IPS-NIHi11 (cell line): ENCODE data around the gene WDR46.
"Not testable (repeated sequence)": the region's sequence is repeated elsewhere in the genome, so short reads cannot be mapped to it uniquely, and the experiment has no call there.

Source experiments
- DNase-seq: peaks from one replicate; pipeline ENCODE4 v3.0.0; 2012; ENCODE audit warnings: mixed read lengths, low spot score

Gene WDR46

DNA sequence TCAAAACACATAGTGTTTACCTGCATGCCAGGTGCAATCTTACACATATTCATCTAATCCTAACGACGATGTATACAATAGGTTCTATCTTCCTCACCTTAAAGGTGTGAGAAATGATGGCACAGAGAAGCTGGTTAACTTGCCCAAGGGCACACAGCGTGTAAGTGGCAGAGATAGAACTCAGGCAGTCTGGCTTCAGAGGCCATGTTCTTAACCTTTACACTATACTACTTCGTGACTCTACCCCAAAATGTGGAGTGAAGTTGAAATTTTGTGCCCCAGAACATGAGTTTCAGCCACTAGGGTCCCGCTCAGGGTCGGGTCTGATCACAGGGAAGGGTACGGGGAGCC is 17.9 kb downstream of the WDR46 start:
- DNase-seq: no peak

DNA sequence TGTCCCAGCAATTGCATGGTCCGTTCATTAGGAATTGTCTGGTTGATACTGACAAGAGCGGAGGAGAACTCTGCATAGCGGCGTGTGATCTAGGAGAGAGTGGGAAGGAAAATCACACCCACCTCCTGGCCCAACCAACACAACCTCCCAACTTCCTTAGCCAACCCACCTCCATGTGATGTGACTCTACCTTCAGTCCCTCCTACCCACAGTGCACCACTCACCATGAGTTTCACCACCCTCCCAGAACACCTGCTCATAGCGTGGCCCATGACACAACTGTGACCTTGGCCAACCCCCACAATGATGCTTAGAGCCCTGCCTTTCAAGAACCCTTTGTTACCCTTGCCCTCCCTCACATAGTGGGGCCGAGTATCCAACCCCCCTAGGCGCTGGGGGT is 25.0 kb downstream of the WDR46 start:
- DNase-seq: no peak

DNA sequence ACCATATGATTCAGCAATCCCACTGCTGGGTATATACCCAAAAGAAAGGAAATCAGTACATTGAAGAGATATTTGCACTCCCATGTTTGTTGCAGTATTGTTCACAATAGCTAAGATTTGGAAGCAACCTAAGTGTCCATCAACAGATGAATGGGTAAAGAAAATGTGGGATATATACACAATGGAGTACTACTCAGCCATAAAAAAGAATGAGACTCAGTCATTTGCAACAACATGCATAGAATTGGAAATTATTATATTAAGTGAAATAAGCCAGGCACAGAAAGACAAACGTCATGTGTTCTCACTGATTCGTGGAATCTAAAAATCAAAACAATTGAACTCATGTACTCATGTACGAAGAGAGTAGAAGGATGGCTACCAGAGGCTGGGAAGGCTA is 26.5 kb downstream of the WDR46 start:
- not testable (repeated sequence) for DNase-seq

DNA sequence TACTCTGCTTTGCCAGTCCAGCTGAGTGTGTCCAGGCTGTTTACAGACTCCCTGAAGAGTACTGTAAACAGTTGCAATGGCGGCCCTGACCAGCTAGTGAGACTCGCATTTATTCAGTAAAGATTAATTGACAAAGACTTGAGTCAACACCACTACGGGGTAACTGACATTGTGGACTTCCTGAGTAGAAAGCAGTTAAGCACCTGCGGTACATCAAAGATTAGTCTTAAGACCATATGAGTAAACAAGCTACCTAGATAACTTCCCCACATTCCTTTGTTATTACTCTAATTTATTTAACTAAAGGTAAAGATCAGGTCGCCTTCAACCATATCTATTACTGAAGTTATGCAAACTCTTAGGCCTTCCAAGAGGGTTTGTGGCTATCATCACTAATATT is 30.0 kb downstream of the WDR46 start:
- no peak for DNase-seq

DNA sequence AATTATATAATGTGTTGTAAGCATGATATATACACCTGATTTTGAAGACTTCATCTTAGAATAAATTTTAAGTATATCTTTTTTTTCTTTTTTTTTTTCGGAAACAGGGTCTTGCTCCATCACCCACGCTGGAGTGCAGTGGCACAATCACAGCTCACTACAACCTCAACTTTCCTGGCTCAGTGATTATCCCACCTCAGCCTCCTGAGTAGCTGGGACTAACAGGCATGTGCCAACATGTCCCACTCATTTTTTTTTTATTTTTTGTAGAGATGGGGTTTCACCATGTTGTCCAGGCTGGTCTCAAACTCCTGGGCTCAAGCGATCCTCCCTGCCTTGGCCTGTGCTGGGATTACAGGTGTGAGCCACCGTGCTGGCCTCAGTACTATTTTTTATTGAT is 34.4 kb downstream of the WDR46 start:
- DNase-seq: no peak

DNA sequence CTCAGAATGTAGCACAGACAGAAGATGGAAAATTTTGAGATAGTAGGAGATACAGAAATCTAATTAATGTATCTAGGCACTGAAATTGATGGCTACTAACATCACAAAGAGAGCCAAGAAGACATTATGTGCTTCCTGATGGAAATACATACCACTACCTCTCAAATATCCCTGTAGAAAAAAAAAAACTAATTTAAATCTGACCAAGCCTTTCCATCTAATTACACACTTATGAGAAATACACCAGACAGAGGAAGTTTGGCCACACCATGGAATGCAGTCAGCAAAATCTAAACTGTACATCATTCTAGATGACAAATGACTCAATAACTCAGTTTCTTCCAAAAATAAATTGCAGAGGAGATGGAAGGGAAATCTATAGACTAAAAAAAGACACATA is 36.3 kb downstream of the WDR46 start:
- no peak for DNase-seq

DNA sequence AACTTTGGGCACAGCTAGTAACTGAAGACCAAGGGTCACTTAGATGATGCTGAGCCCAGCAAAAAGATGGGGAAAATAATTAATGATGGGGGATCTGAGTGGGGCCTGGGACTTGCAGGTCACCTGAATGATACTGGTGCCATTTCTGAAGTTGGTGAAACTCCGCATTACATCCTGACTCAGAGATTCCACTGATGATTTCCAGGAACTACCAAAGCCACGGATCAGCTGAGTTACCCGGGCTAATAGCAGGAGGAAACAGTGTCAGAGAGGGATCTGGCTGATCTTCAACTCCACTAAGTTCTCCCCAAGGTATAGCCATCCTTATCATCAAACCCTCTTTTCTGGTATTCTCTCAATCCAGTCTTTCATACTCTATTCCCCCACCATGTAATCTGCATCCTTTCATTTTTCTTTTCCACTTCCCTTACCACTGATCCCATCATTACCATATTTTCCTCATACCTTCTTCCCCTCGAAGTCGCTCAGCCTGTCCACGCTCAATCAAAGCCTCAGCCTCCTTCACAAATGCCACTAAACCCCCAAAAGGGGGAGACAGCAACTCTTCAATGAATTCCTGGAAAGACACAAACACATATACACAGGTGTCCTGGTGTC is 37.5 kb downstream of the WDR46 start:
- no peak for DNase-seq

DNA sequence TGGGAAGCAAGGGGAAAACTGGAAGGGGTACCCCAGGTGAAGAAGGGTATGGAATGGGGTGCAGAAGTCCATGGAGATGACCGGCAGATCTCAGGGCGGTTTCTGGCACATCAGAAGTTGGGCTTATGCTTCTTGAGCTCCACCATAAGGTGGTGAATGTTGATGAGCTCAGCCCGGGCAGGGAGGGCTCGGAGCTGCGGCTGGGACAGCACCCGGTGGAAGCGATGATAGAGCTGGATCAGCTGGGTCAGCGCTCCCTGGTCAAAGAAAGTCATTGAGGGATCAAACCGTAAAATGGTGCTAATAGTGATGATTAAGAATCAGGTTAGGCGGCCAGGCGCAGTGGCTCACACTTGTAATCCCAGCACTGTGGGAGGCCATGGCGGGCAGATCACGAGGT is 38.3 kb downstream of the WDR46 start:
- no peak for DNase-seq

DNA sequence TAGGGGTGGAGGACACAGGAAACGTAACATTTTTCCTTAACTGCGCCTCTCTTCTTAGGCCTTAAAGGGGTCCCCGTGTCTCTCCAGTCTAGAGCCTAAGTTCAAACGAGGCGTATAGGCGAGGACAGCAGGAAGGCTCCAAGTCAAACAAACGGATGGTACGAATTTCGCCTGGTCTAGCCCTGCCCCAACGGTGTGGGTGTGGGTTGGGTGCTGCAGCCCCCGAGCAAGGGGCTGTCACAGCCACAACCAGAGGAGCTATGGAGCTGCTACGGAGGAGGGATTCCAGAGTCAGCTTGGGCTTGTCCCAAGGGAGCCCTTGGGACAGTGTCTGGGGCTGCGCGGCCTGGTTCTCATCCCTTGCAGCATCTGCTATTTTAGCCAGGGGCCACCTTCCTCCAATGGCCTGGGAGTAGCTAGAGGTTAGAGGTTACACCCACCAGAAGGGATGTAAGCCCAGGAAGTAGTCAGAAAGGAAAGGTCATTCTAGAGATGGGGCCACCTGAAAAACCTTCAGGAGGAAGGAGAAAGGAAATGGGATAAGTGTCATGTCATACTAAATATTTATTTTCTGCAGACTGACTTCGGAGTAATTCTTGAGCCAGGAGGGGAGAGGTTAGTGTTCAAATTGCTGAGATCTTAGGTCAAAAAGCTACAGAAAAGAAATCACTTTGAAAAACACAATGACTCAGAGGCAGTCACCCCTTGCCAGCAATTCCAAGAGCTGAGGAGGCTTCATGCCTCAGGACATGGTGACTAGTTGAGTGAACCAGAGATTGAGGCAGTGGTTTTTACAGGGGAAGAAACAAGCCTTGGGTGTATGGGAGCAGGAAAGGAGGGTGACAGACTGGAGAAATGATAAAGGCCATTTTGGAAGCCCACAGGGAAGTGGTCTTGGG is 39.1 kb downstream of the WDR46 start:
- DNase-seq: peak; percentile 11

DNA sequence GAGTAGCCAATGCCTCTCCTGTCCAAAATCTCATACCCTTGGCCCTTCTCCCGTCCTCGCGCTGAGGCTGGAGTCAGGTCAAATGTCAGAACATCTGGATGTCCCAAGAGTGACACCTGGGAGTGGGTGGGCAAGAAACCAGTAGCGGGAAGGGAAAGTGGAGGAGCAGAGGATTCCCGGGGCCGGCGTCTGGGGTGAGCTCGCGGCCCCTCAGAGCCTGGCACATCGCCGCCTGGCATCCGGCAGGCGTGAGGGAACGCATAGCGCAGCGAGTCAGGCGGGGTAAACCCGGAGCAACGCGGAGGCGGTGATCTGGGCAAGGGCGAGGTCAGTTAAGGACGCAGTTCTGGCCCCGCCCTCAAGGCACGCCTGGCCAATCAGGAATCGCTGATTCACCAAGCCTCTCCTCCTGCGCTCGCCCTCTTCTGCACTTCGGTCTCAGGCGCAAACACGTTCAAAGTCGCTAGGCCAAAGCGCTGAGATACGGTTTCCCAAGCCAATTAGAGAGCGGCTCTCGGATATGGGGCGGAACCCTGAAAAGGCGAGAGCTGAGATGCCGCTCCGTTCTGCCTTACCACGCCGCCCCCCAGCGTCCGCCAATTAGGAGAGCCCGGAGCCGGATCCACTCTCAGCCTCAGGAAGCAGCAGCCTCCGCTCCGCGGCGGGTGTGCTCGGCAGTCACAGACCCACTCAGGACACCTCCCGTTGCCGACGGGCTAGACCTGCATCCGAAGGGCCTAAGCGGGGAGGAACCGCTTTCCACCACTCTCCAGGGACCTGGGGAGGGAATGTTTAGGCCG is 39.9 kb downstream of the WDR46 start:
- peak; percentile 89 for DNase-seq

DNA sequence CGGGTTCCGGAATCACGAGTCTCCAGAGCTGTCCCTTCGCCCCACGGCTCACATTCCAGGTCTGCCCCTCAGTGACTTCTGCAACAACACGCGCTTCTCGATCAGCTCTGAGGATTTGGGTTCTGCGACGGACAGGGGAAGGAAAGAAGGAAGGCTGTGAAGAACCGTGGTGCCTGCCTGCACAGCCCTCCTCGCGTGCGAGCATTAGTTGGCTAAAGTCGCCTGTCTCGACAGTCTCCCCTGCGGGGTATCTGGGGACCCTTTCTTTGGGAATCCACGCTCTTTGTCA is 40.5 kb downstream of the WDR46 start:
- DNase-seq: no peak

DNA sequence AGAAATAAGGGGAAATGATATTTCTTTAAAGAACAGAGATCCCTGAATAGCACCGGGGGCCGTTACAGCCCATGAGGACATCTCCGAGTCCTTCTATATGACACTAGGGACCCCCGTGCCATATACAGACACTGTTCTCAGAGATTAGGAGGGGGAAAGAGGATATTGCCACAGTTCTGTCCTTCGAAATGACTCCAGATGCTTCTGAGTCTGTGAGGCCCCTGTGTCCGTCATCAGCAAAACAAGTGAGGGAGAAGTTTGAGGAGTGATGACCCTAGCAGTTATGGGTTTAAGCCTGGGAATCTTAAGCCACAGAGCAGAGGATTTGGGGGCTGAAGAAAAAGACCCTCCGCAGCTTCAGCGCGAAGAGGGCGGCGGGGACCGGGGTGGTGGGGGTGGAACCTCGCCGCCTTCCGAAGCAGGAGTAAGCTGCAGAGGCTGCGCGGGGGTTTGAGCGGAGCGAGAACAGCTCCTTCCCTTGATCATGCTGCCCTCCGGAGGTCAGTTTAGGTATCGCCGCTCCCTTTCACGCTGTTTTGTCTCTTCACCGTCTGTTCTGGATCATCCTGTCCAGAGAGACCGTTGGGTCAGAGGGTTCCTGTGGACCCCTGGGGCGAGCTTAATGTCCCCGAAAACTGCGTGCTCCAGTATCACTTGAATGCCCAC is 40.9 kb downstream of the WDR46 start:
- peak; percentile 78 for DNase-seq

DNA sequence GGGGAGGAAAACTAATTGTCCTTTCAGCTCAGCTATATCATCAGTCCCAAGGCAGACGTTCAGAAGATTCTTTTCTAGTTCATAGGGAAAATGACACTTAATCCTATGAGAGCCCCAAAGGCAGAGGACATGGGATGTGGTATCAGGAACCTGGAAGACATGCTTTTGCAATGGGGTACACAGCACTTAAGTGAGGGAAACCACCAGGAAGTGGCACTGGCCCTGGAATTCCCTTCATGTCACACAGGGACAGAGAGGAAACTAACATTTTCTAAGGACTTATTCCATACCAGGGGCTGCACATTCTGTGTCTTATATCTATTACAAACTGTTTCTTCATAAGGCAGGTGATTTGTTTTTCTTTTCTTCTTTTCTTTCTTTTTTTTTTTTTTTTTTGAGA is 45.6 kb downstream of the WDR46 start:
- DNase-seq: no peak

DNA sequence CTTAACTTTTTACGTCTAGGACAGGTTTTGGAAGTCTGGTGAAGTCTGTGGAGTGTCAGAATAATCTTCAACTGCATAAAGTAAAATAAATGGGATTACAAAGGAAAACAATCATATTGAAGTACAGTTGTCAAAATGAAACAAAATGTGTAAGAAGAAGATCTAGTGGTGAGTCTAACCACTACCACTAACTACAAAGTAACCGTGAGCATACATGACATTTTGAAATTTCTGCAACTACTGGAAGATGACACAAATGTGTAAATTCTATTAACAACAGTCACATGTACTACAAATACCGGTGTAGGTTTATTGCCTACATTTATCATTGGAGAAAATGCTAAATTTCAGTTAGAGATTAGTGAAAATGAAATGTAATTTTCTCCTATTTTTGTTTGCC is 47.1 kb downstream of the WDR46 start:
- no peak for DNase-seq

DNA sequence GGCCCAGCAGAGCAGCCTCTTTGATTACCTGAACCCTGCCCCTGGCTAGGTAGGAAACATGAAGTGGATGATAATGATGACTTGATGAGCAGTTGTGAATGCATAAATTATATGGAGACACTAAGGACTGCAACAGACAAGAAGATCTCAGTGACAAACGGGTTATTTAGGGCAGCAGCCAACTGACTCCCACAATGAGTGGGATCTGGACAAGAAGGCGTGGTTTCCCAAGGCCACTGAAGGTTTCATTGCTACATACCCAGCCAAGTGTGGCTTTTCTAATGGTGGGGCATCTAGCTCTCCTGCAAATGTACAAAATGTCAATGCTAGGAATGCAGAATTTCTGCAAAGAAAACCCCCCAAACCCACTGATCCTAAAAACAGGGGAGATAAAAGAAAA is 51.3 kb downstream of the WDR46 start:
- no peak for DNase-seq

DNA sequence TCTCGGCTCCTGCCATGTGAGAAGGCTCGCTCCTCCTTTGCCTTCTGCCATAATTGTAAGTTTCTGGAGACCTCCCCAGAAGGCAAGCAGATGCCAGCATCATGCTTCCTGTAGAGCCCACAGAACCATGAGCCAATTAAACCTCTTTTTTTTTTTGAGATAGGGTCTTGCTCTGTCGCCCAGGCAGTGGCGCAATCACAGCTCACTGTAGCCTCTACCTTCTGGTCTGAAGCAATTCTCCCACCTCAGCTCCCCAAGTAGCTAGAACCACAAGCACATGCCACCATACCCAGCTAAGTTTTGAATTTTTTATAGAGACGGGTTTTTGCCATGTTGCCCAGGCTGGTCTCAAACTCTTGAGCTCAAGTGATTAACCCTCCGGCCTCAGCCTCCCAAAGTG is 52.2 kb downstream of the WDR46 start:
- no peak for DNase-seq

DNA sequence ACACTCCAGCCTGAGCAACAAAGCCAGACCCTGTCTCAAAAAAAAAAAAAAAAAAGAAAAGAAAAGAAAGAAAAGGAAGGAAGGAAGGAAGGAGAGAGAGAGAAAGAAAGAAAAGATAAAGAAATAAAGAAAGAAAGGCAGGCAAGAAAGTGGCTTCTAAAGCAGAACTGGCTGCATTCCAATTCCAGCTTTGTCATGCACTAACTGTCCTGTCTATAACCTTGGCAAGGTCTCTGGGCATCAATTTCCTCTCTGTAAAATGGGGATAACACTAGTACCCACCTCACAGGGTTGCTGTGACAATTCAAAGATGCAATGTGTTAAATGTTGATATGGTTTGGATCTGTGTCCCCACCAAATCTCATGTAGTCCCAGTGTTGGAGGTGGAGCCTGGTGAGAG is 52.7 kb downstream of the WDR46 start:
- DNase-seq: no peak

DNA sequence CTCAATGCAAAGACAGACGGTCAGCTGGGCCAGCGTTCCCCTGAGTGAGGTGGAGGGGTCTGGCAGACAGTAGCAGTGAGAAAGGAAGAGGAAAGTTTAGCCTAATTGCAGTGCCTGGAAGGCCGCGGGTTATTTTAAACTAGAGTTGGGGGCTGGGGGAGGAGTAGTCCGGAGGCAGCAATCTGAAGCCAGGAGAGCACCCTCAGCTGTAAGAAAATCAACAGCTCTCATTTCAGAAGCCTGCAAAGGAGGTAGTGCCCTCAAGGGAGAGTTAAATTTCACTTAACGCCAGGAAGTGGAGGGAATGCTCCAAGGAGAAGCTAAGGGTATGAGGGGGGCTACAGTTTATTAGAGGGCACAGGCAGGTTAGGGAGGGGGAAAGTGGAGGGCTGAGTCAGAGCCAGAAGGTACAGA is 53.8 kb downstream of the WDR46 start:
- no peak for DNase-seq
